WTC11 (cell line): ENCODE data around the gene SLC14A1. TPM values are rescaled to one million over a fixed set of nuclear protein-coding genes. Genes with fewer than 3 reads are reported as not detected.

Experiments used
- ATAC-seq: fragments of 200-7000 bp; cut with Tn5 transposase; 2 replicates; pipeline ENCODE4 v1.10.0; 2021; ENCODE audit warnings: mild to moderate bottlenecking, moderate library complexity
- CTCF ChIA-PET: fragments of 300-600 bp; sonication (Branson Sonifier 250); formaldehyde crosslinking; loops from one replicate; lab custom pipeline; 2021; ENCODE audit warnings: antibody characterized with exemption; lab: Charles Lee
- POLR2A ChIA-PET: fragments of 350-600 bp; sonication (Branson Sonifier 250); formaldehyde crosslinking; loops from one replicate; lab custom pipeline; 2021; ENCODE audit warnings: antibody characterized with exemption; lab: Charles Lee
- DNase-seq: peaks from one replicate; pipeline ENCODE4 v3.0.0; 2021; ENCODE audit warnings: low spot score
- H3K27ac Mint-ChIP-seq: 2 replicates; pipeline ENCODE4 v1.8.0; 2021; ENCODE audit warnings: mixed read lengths
- H3K27me3 Mint-ChIP-seq: 2 replicates; pipeline ENCODE4 v1.8.0; 2021; ENCODE audit warnings: low read depth, mild to moderate bottlenecking, moderate library complexity, mixed read lengths
- H3K36me3 Mint-ChIP-seq: 2 replicates; pipeline ENCODE4 v1.8.0; 2021; ENCODE audit warnings: mixed read lengths
- H3K4me1 Mint-ChIP-seq: 2 replicates; pipeline ENCODE4 v1.8.0; 2022; ENCODE audit warnings: mixed read lengths
- H3K4me3 Mint-ChIP-seq: 2 replicates; pipeline ENCODE4 v1.8.0; 2021; ENCODE audit warnings: mild to moderate bottlenecking, moderate library complexity, mixed read lengths
- H3K9me3 Mint-ChIP-seq: 2 replicates; pipeline ENCODE4 v1.8.0; 2021; ENCODE audit warnings: mixed read lengths
- ATF1 ChIP-seq: sonication (generic); formaldehyde crosslinking; IDR thresholded peaks from 2 replicates; pipeline ENCODE4 v1.8.1; 2023; ENCODE audit warnings: mild to moderate bottlenecking, moderate library complexity, missing genetic modification reagents
- CREM ChIP-seq: sonication (generic); formaldehyde crosslinking; IDR thresholded peaks from 2 replicates; pipeline ENCODE4 v1.8.1; 2022; ENCODE audit warnings: mild to moderate bottlenecking, missing genetic modification reagents, moderate library complexity
- ETV6 ChIP-seq: sonication (generic); formaldehyde crosslinking; IDR thresholded peaks from 2 replicates; pipeline ENCODE4 v1.8.1; 2022; ENCODE audit warnings: mild to moderate bottlenecking, missing genetic modification reagents
- FOXJ3 ChIP-seq: sonication (generic); formaldehyde crosslinking; IDR thresholded peaks from 2 replicates; pipeline ENCODE4 v1.9.0; 2021; ENCODE audit warnings: missing genetic modification reagents, mild to moderate bottlenecking, borderline replicate concordance
- FOXP1 ChIP-seq: sonication (generic); formaldehyde crosslinking; IDR thresholded peaks from 2 replicates; pipeline ENCODE4 v1.8.0; 2022; ENCODE audit warnings: missing genetic modification reagents, mild to moderate bottlenecking, moderate library complexity, borderline replicate concordance
- GRHL2 ChIP-seq: fragments of 250-450 bp; sonication (Bioruptor Pico); IDR thresholded peaks from 2 replicates; pipeline ENCODE4 v1.8.0; 2022; ENCODE audit warnings: mild to moderate bottlenecking, moderate library complexity; ENCODE audit not compliant: insufficient replicate concordance, severe bottlenecking
- HMGXB4 ChIP-seq: sonication (generic); formaldehyde crosslinking; IDR thresholded peaks from 2 replicates; pipeline ENCODE4 v1.8.1; 2023; ENCODE audit warnings: mild to moderate bottlenecking, moderate library complexity, missing genetic modification reagents
- IRF2 ChIP-seq: sonication (generic); formaldehyde crosslinking; IDR thresholded peaks from 2 replicates; pipeline ENCODE4 v1.8.0; 2022; ENCODE audit warnings: low read depth, missing genetic modification reagents, borderline replicate concordance
- JUN ChIP-seq: sonication (generic); formaldehyde crosslinking; IDR thresholded peaks from 2 replicates; pipeline ENCODE4 v1.8.0; 2023; ENCODE audit warnings: mild to moderate bottlenecking, missing genetic modification reagents
- OVOL2 ChIP-seq: fragments of 250-450 bp; sonication (Bioruptor Pico); IDR thresholded peaks from 2 replicates; pipeline ENCODE4 v1.9.0; 2021; ENCODE audit warnings: mild to moderate bottlenecking, borderline replicate concordance
- RORB ChIP-seq: fragments of 250-450 bp; sonication (Bioruptor Pico); IDR thresholded peaks from 2 replicates; pipeline ENCODE4 v1.9.0; 2021; ENCODE audit warnings: mild to moderate bottlenecking
- SOX15 ChIP-seq: fragments of 250-450 bp; sonication (Bioruptor Pico); IDR thresholded peaks from 2 replicates; pipeline ENCODE4 v1.9.0; 2021; ENCODE audit warnings: mild to moderate bottlenecking
- ZNF121 ChIP-seq: sonication (generic); formaldehyde crosslinking; IDR thresholded peaks from 2 replicates; pipeline ENCODE4 v1.8.0; 2023; ENCODE audit warnings: missing genetic modification reagents
- ZNF232 ChIP-seq: sonication (generic); formaldehyde crosslinking; IDR thresholded peaks from 2 replicates; pipeline ENCODE4 v1.8.0; 2022; ENCODE audit warnings: mild to moderate bottlenecking, missing genetic modification reagents
- ZNF396 ChIP-seq: fragments of 250-450 bp; sonication (Bioruptor Pico); IDR thresholded peaks from 2 replicates; pipeline ENCODE4 v1.8.0; 2021; ENCODE audit warnings: mild to moderate bottlenecking, moderate library complexity, borderline replicate concordance
- total RNA-seq: library from RNA; stranded (reverse); gene quantifications from 3 replicates; pipeline ENCODE4 v1.2.3, GENCODE V29; 2021
- TF ChIP-seq, protein P1 (sequence below): sonication (generic); formaldehyde crosslinking; IDR thresholded peaks from 2 replicates; pipeline ENCODE4 v1.8.1; 2022; ENCODE audit warnings: low read depth, mild to moderate bottlenecking, moderate library complexity, missing genetic modification reagents, borderline replicate concordance
- TF ChIP-seq, protein P2 (sequence below): sonication (generic); formaldehyde crosslinking; IDR thresholded peaks from 2 replicates; pipeline ENCODE4 v1.8.1; 2022; ENCODE audit warnings: mild to moderate bottlenecking, missing genetic modification reagents, moderate library complexity, borderline replicate concordance
- TF ChIP-seq, protein P3 (sequence below): sonication (generic); formaldehyde crosslinking; IDR thresholded peaks from 2 replicates; pipeline ENCODE4 v1.8.0; 2023; ENCODE audit warnings: mild to moderate bottlenecking, missing genetic modification reagents
- TF ChIP-seq, protein P4 (sequence below): fragments of 250-450 bp; sonication (Bioruptor Pico); IDR thresholded peaks from 2 replicates; pipeline ENCODE4 v1.9.0; 2021; ENCODE audit warnings: moderate library complexity, mild to moderate bottlenecking, inconsistent platforms, borderline replicate concordance
- TF ChIP-seq, protein P5 (sequence below): sonication (generic); formaldehyde crosslinking; IDR thresholded peaks from 2 replicates; pipeline ENCODE4 v1.8.0; 2023; ENCODE audit warnings: missing genetic modification reagents, mild to moderate bottlenecking, borderline replicate concordance

SLC14A1 gene
- total RNA-seq, 1 experiment from 2014 or later, result not detected

- CTCF ChIA-PET, result interaction anchor here (1.4 kb wide), 1 partner anchor 8 kb away, joined by 6 read pairs; the partner anchor contains the start of gene SLC14A1
- TF ChIP-seq, protein P1, sequence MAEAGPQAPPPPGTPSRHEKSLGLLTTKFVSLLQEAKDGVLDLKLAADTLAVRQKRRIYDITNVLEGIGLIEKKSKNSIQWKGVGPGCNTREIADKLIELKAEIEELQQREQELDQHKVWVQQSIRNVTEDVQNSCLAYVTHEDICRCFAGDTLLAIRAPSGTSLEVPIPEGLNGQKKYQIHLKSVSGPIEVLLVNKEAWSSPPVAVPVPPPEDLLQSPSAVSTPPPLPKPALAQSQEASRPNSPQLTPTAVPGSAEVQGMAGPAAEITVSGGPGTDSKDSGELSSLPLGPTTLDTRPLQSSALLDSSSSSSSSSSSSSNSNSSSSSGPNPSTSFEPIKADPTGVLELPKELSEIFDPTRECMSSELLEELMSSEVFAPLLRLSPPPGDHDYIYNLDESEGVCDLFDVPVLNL (CRISPR knock-in tag), result no peak
- no peak for TF ChIP-seq ZNF232 (CRISPR knock-in tag)
- no peak for TF ChIP-seq GRHL2 (CRISPR knock-in tag)
- TF ChIP-seq FOXJ3 (CRISPR knock-in tag), result no peak
- no peak for TF ChIP-seq JUN (CRISPR knock-in tag)
- TF ChIP-seq OVOL2 (CRISPR knock-in tag), result no peak
- Mint-ChIP-seq H3K36me3 (no peaks in the 10 kb centered on the region), H3K4me3 (no peak overlapping the region), H3K27ac (no peak overlapping the region), H3K27me3 (peaks cover 3% of the 10 kb centered on the region; the same call in 1 of the 2 replicates), H3K9me3 (peaks cover 8% of the 10 kb centered on the region), H3K4me1 (no peaks in the 10 kb centered on the region)
- POLR2A ChIA-PET, result no interaction called here
- DNase-seq (no peak), ATAC-seq (no peak)
These were observed 8.7 kb upstream of the SLC14A1 start for GRCh38 chr18:45715212-45715780.

DNA sequence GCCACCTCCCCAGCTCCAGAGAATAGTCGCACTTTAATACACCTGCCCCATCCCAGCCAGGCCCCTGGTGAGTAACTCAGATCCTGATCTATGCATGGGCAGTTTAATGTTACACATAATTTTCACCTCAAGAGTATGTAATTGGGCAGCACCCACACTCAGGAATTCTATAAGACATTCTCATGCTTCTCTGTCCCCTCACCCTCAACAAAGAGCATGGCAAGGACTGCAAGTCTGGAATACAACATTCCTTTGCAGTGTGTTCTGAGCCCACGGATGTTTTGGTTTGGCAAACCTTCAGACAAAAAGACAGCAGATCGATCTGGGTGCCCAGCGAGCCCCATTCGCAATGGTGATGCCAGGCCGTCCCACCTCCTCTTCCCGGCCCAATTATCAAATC lies 4.9 kb upstream of the SLC14A1 start:
- Mint-ChIP-seq H3K4me3 (no peak overlapping the region), H3K27me3 (no peaks in the 10 kb centered on the region), H3K4me1 (peaks cover 5% of the 10 kb centered on the region), H3K27ac (no peak overlapping the region), H3K9me3 (no peaks in the 10 kb centered on the region), H3K36me3 (no peaks in the 10 kb centered on the region)
- ATAC-seq (no peak), DNase-seq (no peak)
- no peak for TF ChIP-seq ZNF396 (CRISPR knock-in tag)
- TF ChIP-seq ETV6 (CRISPR knock-in tag), result no peak
- no peak for TF ChIP-seq SOX15 (CRISPR knock-in tag)
- TF ChIP-seq FOXP1 (CRISPR knock-in tag), result no peak
- TF ChIP-seq IRF2, result no peak
- no peak for TF ChIP-seq ATF1 (CRISPR knock-in tag)
- TF ChIP-seq, protein P2, sequence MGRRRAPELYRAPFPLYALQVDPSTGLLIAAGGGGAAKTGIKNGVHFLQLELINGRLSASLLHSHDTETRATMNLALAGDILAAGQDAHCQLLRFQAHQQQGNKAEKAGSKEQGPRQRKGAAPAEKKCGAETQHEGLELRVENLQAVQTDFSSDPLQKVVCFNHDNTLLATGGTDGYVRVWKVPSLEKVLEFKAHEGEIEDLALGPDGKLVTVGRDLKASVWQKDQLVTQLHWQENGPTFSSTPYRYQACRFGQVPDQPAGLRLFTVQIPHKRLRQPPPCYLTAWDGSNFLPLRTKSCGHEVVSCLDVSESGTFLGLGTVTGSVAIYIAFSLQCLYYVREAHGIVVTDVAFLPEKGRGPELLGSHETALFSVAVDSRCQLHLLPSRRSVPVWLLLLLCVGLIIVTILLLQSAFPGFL (CRISPR knock-in tag), result no peak
- TF ChIP-seq, protein P3, sequence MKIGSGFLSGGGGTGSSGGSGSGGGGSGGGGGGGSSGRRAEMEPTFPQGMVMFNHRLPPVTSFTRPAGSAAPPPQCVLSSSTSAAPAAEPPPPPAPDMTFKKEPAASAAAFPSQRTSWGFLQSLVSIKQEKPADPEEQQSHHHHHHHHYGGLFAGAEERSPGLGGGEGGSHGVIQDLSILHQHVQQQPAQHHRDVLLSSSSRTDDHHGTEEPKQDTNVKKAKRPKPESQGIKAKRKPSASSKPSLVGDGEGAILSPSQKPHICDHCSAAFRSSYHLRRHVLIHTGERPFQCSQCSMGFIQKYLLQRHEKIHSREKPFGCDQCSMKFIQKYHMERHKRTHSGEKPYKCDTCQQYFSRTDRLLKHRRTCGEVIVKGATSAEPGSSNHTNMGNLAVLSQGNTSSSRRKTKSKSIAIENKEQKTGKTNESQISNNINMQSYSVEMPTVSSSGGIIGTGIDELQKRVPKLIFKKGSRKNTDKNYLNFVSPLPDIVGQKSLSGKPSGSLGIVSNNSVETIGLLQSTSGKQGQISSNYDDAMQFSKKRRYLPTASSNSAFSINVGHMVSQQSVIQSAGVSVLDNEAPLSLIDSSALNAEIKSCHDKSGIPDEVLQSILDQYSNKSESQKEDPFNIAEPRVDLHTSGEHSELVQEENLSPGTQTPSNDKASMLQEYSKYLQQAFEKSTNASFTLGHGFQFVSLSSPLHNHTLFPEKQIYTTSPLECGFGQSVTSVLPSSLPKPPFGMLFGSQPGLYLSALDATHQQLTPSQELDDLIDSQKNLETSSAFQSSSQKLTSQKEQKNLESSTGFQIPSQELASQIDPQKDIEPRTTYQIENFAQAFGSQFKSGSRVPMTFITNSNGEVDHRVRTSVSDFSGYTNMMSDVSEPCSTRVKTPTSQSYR (CRISPR knock-in tag), result no peak
- TF ChIP-seq, protein P4, sequence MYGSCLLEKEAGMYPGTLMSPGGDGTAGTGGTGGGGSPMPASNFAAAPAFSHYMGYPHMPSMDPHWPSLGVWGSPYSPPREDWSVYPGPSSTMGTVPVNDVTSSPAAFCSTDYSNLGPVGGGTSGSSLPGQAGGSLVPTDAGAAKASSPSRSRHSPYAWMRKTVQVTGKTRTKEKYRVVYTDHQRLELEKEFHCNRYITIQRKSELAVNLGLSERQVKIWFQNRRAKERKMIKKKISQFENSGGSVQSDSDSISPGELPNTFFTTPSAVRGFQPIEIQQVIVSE (CRISPR knock-in tag), result no peak
- TF ChIP-seq ZNF232 (CRISPR knock-in tag), result no peak
- no peak for TF ChIP-seq ZNF121 (CRISPR knock-in tag)
- TF ChIP-seq, protein P5, sequence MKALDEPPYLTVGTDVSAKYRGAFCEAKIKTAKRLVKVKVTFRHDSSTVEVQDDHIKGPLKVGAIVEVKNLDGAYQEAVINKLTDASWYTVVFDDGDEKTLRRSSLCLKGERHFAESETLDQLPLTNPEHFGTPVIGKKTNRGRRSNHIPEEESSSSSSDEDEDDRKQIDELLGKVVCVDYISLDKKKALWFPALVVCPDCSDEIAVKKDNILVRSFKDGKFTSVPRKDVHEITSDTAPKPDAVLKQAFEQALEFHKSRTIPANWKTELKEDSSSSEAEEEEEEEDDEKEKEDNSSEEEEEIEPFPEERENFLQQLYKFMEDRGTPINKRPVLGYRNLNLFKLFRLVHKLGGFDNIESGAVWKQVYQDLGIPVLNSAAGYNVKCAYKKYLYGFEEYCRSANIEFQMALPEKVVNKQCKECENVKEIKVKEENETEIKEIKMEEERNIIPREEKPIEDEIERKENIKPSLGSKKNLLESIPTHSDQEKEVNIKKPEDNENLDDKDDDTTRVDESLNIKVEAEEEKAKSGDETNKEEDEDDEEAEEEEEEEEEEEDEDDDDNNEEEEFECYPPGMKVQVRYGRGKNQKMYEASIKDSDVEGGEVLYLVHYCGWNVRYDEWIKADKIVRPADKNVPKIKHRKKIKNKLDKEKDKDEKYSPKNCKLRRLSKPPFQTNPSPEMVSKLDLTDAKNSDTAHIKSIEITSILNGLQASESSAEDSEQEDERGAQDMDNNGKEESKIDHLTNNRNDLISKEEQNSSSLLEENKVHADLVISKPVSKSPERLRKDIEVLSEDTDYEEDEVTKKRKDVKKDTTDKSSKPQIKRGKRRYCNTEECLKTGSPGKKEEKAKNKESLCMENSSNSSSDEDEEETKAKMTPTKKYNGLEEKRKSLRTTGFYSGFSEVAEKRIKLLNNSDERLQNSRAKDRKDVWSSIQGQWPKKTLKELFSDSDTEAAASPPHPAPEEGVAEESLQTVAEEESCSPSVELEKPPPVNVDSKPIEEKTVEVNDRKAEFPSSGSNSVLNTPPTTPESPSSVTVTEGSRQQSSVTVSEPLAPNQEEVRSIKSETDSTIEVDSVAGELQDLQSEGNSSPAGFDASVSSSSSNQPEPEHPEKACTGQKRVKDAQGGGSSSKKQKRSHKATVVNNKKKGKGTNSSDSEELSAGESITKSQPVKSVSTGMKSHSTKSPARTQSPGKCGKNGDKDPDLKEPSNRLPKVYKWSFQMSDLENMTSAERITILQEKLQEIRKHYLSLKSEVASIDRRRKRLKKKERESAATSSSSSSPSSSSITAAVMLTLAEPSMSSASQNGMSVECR (CRISPR knock-in tag), result no peak
- TF ChIP-seq HMGXB4 (CRISPR knock-in tag), result no peak
- no peak for TF ChIP-seq CREM
- TF ChIP-seq RORB (CRISPR knock-in tag), result no peak
- ChIA-PET POLR2A (no interaction called here), CTCF (interaction anchor here (3.4 kb wide), 1 partner anchor 120 kb away, joined by 16 read pairs; no protein-coding TSS in a partner anchor)
